ENCODE measurements around the gene NLRP13.

GRCh38 chr19:55866521-55866920 lies 65.6 kb downstream of the NLRP13 start:
- TF ChIP-seq CTCF (IDR thresholded peaks at IDR 0.05 in 2 of 3, conservative IDR thresholded peaks at IDR 0.05 in 1 of 3; ENCODE audit: borderline replicate concordance in 1 of 3, insufficient read depth in 1 of 3, low read depth in 2 of 3, low read length in 2 of 3) (no peak), JUND (IDR thresholded peaks at IDR 0.05) (no peak), POLR2A (IDR thresholded peaks at IDR 0.05; ENCODE audit: borderline replicate concordance, extremely low read depth, insufficient read depth, insufficient read length) (no peak), POLR2AphosphoS5 (IDR thresholded peaks at IDR 0.05; ENCODE audit: low read depth, low read length) (no peak), EZH2 (IDR thresholded peaks at IDR 0.05) (no peak), SIN3A (IDR thresholded peaks at IDR 0.05; ENCODE audit: low read depth) (no peak), MAX (IDR thresholded peaks at IDR 0.05) (no peak), REST (IDR thresholded peaks at IDR 0.05; ENCODE audit: low read depth) (no peak), ZNF274 (IDR thresholded peaks at IDR 0.05; ENCODE audit: low read depth, low read length) (no peak), ATF3 (IDR thresholded peaks at IDR 0.05) (no peak), ELF1 (IDR thresholded peaks at IDR 0.05; ENCODE audit: borderline replicate concordance, low read depth) (no peak)
